Activated T-helper 1 cell treated with anti-CD3 and anti-CD28 coated beads, Interleukin-2, amount 50 U/mL, for 16 hours (primary cell): ENCODE data around the gene DLG4.

Experiments
- DNase-seq, 2 donors: peaks; one replicate each; pipeline ENCODE4 v3.0.0-alpha.2; 2020; ENCODE audit warnings: low read depth in 1 of 2, low spot score in 1 of 2

The DLG4 gene

GRCh38 chr17:7215652-7216180 is 3.9 kb downstream of the DLG4 start:
- DNase-seq: no peak

DNA sequence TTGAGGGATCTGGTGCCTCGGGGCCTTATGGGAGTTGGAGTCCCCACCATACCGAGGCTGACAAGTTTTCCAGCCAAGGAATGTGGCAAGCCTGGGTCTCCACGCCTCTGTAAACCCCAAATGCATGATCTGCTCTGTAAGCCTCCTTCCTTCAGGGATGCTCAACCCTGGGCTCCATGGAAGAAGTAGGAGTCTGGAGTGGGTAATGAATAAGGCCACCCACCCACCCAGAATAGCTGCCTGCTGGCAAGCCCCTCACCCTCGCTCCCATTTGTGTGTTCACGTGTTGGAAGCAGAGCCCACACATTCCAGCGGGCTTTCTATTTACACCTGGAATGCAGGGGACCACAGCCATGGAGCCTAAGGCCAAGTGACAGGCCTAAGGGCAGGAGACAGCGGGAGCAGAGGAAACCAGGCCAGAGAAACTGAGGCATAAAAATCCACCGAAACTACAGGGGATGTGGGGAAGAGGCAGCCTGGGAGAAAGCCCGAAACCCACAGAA is 4.4 kb downstream of the DLG4 start:
- no peak for DNase-seq

DNA sequence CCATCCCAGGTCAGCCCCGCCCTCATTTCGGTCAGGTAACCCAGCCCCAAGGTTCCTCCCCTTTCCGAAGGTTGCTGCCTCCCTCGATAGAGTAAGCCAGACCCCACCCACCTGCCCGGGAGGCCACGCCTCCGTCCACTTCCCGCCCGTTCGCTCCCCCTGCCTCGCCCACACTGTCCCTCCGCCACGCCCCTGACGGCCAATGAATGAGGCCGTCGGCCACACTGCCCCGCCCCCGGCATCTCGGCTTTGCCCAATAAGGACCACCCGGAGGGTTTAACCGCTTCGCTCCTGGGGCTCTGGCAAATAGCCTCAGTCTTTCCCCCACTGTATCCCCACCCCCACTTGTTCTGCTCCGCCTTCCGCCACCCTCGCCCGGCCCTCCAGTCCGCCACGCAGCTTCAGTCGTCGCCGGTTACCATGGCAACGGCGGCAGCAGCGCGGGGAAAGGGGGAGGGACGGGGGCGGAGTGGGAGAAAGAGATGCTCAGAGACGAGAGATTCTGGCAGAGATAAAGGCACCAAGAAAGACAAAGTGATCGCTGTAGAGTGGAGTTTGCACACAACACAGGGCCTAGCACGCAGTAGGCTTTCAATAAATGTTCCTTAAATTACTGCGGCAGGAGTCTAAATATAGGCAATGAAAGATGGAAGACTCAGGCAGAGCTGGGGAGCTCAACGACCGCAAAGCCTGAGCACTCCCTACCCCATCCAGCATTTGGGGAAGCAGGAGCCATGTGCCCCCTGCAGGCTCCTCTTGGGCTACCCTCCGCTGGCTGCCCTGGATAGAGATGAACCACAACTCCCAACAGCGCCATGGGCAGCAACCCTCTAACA is 5.1 kb downstream of the DLG4 start:
- DNase-seq: peak; percentile 97 to 98

GRCh38 chr17:7213895-7214299 is 5.7 kb downstream of the DLG4 start:
- DNase-seq: peak in 1 of 2 donors; percentile 57

DNA sequence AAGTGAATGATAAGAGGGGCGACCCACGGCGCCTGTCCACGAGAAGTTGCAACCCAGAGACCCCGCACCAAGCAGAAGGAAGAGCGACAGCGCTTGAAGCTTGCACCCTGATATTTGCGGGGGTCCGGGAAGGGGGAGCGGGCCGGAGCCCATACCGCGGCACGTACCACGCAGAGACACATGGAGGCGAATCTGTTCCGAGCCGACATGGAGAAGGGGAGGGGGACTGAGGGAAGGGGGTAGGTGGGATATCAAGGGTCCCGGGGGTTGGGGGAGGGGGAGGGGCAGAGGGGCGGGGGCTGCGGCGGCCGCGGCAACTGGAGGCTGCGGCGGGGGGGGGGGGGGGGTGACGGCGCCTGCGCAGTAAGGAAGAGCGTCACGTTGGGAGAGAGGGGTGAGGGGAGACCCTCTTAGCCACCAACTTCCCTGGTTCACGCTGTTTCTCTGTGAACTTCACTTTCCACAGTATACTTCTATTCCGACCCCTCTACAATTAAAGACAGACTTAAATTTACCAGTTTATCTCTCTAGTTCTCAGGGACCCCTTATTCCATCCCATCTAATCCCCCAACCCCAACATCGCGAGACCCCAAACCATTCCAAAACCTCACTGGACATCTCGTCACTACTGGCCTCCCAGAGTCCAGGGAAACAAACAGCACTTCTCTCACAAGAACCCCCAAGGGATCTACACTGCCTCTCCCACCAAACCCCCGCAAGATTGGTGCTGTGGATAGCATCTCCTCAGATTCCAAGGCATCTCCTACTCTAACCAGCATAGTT is 8.0 kb downstream of the DLG4 start:
- no peak for DNase-seq

- DNase-seq: no peak
Measured at GRCh38 chr17:7208754-7209460, 10.7 kb downstream of the DLG4 start.

DNA sequence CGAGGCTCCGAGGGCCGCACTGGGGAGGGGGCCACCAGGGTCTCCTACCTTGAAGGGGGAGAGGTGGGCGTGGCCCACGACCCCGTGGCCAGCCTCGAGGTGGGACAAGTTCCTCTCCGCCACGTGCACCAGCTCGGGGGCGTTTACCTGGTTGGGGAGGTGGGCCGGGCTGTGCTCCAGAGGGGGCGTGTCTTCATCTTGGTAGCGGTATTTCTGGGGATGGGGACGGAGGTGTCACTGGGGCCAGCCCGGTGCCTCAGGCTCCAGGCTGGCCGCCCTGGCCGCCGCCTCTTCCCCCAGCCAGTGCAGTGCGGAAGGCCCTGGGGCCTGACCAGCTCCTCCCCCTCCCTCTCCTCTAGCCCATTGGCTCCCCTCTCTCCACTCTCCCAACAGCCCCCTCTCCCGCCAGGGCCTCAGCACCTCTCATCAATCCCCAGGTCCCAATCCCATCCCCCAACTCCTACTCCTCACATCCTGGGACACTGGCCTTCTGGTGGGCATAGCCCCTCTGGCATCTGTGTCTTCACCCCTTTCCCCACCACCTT is 11.5 kb downstream of the DLG4 start:
- no peak for DNase-seq

DNA sequence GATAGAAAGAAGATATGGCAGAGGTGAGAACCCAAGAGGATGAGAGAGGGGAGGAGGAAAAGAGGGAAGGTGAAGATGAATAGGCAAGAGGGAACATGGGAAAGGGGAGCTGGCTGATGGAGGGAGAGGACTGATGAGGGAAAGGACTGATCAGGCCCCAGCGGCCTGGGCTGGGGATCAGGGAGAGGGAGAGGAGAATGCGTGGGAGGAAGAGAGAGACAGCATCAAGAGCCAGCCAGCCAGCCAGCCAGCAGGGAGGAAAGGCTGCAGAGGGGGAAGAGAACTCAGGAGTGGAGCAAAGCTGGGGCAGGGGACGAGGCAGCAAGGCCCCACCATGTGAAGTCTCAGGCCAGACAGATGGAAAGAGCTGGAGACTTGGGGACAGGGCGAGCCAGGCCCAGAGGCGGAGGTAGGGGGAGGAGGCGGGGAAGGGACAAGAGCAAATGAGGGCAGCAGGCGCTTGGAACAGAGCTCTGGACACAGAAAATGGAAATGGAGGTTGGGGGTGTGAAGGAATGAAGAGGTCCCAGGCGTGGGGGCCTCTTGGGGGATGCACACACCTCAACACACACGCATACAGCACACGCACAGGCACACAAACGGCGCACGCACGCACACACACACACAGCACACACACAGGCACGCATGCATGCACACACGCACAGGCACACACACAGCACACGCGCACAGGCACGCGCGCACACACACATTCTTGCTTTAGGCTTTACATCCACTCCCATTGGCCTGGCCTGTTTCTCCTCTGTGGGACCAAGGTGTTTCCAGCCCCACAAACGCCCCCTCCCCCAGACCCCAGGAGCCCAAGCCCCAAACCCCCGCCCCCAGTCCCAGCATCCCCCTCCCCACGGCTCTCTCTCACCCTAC is 12.3 kb downstream of the DLG4 start:
- no peak for DNase-seq

GRCh38 chr17:7205561-7205960 is 14.1 kb downstream of the DLG4 start:
- no peak for DNase-seq

DNA sequence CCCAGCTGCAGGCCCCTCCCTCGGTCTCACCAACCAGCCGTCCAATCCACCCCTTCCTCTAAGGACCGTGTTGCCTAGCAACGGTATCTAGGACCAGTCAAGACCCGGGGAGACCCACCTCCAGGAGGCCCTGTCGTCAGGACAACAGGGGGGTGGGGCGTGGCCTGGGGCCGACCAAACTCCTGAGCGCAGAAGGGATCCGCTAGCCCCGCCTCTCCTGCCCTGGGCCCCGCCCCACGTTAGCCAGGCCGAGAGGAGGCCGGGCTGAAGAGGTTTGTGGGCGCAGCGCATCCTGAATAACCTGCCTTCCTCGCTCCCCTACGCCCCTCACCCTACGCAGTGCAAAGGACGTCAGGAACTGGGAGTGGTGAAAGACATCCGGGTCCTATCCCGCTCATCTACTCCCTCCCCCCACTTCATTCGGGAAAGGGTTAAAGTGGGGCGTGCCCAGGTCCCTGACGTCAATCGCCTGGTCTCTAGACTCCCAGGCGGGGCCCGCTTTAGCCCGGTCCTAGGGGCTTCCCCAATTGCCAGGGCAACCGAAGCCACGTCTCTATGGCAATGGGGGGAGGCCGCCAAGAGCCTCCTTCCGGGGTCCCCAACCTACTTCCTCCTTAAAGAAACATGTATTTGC is 14.7 kb downstream of the DLG4 start:
- peak; percentile 84 to 87 for DNase-seq

- DNase-seq: no peak
Measured at GRCh38 chr17:7204336-7204735, 15.3 kb downstream of the DLG4 start.

GRCh38 chr17:7203391-7203790 is 16.2 kb downstream of the DLG4 start:
- no peak for DNase-seq

GRCh38 chr17:7196651-7197401 is 22.8 kb downstream of the DLG4 start:
- DNase-seq: no peak

- no peak for DNase-seq
Measured at GRCh38 chr17:7195971-7196370, 23.7 kb downstream of the DLG4 start.

- DNase-seq: no peak
Measured at GRCh38 chr17:7192271-7192937, 27.2 kb downstream of the DLG4 start.

- no peak for DNase-seq
Measured at GRCh38 chr17:7191571-7192270, 27.9 kb downstream of the DLG4 start.

DNA sequence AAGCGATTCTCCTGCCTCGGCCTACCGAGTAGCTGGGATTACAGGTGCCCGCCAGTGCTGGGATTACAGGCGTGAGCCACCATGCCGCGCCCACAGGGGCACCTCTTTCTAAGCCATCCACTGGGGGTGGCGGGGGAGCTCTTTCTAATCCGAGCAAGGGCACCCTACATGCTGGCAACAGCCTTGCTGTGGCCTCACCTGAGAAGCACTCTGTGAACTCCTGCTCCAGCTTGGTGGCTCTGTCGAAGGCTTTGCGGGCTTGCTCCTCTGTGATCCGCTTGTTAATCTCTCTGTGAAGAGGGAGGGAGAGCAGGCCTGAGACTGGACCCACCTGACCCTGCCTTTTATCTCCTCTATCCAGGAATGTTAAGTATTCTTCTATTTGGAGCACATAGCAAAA is 28.6 kb downstream of the DLG4 start:
- no peak for DNase-seq
